Activated T-cell treated with anti-CD3 and anti-CD28 coated beads, Interleukin-2, amount 50 U/mL, for 1 hour (primary cell): ENCODE measurements around the gene FSTL5.
"Not testable (repeated sequence)": the region's sequence is repeated elsewhere in the genome, so short reads cannot be mapped to it uniquely, and the experiment has no call there.

Experiments
- DNase-seq: peaks from one replicate; pipeline ENCODE4 v3.0.0-alpha.2; 2020

FSTL5 gene

DNA sequence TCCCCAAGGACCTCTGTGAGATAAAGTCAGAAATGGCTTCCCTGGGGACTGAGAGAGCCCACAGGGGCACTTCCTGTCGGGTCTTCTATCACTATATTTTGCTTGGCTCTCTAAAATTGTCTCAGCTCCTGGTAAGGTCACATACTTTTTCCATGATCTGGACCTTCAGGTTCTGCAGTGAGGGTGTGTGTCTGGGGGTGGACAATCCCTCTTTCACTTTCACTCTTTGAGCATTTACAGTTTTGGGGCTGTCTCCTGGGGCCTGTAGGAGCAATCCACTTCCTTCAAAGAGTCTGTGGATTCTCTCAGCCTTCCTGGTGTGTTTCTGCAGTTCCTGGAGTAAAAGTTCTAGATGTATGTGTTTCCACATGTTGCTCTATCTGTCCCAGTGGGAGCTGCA is 335.7 kb downstream of the FSTL5 start:
- DNase-seq, result no peak

GRCh38 chr4:161827013-161827412 is 336.8 kb downstream of the FSTL5 start:
- no peak for DNase-seq

DNA sequence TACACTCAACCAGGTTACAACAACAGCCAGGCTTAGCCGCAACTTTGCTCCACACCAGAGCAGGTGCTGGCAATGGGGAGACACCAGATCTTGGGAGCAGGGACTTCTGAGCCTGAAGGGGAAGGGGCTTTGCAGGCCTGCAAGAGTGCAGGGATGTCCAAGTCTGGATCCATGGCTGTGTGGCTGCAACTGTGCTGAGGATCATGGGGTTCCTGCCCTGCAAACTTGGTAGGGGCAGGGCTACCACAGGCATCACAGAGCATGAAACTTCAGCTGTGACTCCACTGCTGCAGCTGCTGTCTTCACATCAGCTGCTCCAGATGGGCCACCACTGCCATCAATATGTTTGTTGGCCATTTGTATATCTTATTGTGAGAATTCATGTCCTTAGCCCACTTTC is 340.4 kb downstream of the FSTL5 start:
- DNase-seq, result no peak

GRCh38 chr4:161822174-161822573 is 341.6 kb downstream of the FSTL5 start:
- no peak for DNase-seq

DNA sequence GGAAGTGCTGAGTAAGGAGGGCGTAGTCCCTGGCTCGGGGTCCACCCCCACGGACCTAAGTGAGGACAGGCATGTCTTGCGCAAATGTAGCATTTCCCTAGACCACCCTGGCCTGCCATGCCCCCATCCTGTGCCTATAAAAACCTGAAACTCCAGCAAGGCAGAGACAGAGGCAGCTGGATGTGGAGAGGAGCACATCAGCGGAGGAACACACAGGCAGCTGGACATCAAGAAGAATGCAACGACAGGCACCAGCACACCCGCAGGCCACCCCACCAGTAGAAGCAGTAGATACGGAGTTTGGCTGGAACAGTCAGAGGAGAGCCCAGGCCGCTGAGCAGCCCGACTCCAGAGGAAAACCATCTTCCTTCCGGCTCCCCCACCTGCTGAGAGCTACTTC is 345.9 kb downstream of the FSTL5 start:
- DNase-seq, result no peak

GRCh38 chr4:161816958-161817357 is 346.8 kb downstream of the FSTL5 start:
- DNase-seq, result no peak

- no peak for DNase-seq
Observed at GRCh38 chr4:161815841-161816240, 348.0 kb downstream of the FSTL5 start.

GRCh38 chr4:161813889-161814288 is 349.9 kb downstream of the FSTL5 start:
- no peak for DNase-seq

GRCh38 chr4:161813389-161813788 is 350.4 kb downstream of the FSTL5 start:
- no peak for DNase-seq

DNA sequence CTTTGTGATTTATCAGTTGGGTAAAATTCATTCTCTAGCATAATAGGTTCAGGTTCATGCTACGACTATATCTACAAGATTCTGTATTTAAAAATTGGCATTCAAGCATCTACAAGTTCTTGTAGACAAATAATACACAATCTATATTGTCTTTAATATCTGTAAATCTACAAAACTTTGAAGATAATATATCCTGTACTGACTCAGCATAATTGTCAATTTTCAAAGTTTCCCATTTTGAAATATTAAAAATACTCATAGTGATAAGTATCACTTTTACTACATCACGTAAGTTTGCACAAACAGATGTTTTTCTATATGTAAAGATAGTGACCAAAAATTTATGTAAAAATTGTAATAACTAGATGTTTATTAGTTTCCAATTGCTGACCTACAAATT is 360.6 kb downstream of the FSTL5 start:
- DNase-seq, result no peak

GRCh38 chr4:161799710-161800109 is 364.1 kb downstream of the FSTL5 start:
- DNase-seq, result no peak

DNA sequence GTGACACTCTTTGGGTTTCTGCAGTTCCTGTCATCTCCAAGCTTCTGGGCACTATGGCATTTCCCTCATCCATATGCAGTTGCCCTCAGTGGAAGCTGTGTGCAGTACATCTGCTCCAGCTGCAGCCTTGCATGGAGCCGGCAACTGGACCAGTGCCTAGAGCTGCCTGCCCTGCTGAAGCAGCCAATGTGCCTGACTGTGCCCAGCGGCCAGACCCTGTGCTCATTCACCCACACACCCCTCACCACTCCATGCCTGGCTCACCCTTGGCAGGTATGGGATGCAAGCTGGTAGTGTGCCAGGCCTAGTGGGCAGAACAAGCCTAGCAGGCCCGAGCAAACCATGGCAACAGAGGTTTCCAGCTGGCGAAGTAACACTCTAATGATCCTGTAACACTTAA is 370.8 kb downstream of the FSTL5 start:
- no peak for DNase-seq

DNA sequence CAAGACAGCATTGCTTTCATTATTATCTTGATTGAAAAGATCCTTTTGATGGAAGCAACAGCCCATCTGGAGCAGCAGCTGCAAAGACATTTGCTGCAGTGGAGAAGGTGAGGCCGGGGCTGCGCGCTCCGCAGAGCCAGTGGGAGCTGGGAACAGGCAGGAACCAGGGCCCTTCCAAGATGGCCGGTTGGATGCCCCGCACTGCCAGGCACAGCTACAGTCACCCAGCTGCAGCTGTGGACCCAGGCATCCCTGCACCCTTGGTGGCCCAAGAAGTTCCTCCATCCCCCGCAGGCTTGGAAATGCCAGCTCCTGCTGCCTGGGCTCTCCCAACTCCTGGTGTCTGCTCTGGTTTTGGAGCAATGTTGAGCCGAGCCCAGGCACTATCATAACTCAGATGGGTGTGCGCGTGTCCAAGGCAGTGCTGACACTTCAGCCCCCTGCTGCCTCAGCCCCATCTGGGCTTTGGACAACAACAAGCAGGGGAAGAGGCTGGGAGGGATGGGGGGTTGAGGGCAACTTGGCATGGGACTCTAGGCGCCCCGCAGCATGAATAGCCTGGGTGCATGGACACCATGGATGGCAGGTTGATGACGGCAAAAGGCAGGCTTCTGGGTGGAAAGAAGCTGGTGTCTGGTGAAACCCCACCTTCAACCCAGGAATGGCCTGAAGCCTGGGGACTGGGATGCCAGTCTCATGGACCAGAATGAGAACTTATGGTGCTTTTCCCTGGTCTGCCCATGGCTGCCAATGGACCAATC is 371.8 kb downstream of the FSTL5 start:
- no peak for DNase-seq

DNA sequence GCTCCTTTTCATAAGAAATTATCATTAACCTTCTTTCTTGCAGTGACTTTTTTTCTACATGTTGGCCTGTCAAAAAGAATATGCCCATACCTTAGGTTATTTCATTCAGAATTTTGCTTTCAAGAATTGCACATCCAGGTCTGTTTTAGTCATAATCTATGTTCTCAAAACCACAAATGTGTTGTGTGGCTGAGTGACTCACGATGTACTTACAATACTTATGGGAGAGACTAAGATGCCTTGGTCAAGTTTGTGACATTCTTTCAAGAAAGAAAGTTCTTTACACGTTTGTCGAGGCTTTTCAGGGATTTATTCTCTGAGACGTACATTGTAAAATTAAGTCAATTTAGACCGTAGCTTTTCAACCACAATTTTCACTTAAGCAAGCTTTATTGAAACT is 396.7 kb downstream of the FSTL5 start:
- no peak for DNase-seq

DNA sequence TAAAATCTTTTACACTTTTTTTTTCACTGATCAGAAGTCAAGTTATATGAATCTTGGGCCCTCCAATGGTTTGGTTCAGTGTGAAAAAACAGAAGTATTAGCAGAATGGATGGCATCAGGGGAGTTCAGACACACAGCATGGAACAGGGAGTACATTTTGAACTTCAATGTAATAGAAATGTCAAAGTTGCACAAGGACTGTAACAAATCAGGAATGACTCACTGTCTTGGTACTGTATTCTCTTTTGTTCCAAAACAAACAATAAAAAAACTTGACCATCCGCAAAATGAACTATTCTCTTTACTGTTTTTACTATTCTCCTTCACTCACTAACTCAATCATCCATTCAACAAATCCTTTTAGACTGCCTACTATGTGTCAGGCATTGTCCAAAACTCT is 401.0 kb downstream of the FSTL5 start:
- DNase-seq, result no peak

- no peak for DNase-seq
Observed at GRCh38 chr4:161760008-161760407, 403.8 kb downstream of the FSTL5 start.

DNA sequence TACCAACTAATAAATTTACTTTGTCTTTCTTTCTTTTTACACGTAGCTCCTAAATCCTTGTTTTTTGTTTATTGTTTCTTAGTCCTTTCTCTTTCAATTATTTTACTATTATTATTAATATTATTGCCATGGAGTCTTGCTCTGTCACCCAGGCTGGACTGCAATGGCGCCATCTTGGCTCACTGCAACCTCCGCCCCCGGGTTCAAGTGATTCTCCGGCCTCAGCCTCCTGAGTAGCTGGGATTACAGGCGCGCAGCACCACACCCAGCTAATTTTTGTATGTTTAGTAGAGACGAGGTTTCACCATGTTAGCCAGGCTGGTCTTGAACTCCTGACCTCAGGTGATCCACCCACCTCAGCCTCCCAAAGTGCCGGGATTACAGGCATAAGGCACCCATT is 405.4 kb downstream of the FSTL5 start:
- not testable (repeated sequence) for DNase-seq

DNA sequence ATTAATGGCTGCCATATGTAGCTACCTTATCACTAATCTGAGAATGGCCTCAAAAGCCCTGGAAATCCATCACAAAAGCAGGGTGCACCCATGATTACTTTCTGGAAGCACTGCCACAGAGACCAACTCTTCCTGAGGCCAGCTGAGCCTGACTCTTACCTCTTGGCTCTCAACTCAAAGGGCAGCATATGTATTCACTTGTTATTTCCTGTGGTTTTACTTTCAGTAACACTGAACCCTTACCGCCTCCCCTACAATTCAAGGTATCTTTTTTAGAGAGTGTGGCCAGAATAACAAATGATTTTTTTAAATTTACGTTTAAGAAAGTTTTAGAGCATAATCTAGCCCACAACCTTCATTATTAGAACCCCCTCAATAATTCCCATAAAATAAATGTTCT is 434.9 kb downstream of the FSTL5 start:
- DNase-seq, result no peak

GRCh38 chr4:161721947-161722346 is 441.9 kb downstream of the FSTL5 start:
- no peak for DNase-seq

DNA sequence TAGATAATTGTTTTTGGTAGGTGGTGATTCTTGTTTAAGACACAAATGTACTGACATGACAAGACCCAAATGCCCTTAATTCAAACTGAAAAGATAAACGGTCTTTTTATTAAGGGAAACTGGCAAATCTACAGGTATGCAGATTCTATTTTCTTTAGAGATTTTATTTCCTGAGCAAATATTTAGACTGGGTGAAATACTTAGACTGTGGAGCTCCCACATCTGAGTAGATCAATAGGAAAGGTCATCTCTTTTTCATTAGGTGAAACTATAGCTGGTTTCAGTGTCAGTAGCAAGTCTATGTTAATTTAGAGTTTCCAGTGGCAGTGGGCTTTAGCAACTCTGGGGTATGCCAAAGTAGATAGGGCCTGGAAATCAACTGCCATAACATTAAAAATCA is 446.7 kb downstream of the FSTL5 start:
- DNase-seq, result no peak

- no peak for DNase-seq
Observed at GRCh38 chr4:161714931-161715330, 448.9 kb downstream of the FSTL5 start.

- DNase-seq, result no peak
Observed at GRCh38 chr4:161714022-161714751, 449.6 kb downstream of the FSTL5 start.

DNA sequence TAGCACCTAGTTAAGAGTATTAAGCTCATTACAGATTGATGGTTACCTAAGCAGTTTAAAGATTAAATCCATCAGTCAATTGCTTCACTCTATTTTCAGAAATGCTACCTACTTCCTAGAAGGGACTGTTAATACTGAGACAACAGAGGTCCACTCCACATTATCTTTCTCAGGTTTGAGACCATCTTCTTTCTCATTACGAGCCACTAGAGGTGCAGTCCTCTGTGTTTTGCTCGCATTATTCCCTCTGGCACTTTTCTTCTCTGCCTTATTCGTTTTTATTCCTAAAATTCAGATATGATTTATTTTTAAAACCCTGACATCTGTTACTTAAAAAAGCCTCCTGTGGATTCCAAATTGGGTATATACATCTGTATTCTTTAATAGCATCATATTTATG is 459.1 kb downstream of the FSTL5 start:
- DNase-seq, result no peak

DNA sequence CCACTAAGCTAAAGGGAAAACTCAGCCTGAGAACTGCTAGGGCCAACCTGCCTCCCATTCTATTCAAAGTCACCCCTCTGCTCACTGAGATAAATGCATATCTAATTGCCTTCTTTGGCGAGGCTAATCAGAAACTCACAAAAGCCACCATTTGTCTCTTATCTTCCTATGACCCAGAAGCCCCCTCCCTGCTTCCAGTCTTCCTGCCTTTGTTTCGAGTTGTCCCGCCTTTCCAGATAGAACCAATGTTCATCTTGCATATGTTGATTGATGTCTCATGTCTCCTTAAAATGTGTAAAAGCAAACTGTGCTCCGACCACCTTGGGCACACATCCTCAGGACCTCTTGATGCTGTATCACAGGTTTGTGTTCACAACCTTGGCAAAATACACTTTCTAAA is 459.8 kb downstream of the FSTL5 start:
- DNase-seq, result no peak

GRCh38 chr4:161702287-161702686 is 461.5 kb downstream of the FSTL5 start:
- DNase-seq, result no peak
